ENCODE data around the gene ANO3.
"Not testable (repeated sequence)": the region's sequence is repeated elsewhere in the genome, so short reads cannot be mapped to it uniquely, and the experiment has no call there.

The ANO3 gene

GRCh38 chr11:26331911-26332571 is at the start of gene ANO3:
TSS of gene ANO3 (plus strand) at chr11:26332130. CDS start at chr11:26332276, 146 bp downstream.
- DNase-seq = peak; percentile 93

GRCh38 chr11:26283852-26284408 is 48.0 kb upstream of the ANO3 start:
- DNase-seq = no peak

- DNase-seq = no peak
These were observed 46.3 kb upstream of the ANO3 start for GRCh38 chr11:26285608-26286007.

- peak; percentile 15 for DNase-seq
These were observed 45.4 kb upstream of the ANO3 start for GRCh38 chr11:26286472-26287066.

GRCh38 chr11:26287067-26287518 is 44.8 kb upstream of the ANO3 start:
- DNase-seq = no peak

GRCh38 chr11:26297189-26297975 is 34.5 kb upstream of the ANO3 start:
- no peak for DNase-seq

GRCh38 chr11:26316372-26316771 is 15.6 kb upstream of the ANO3 start:
- not testable (repeated sequence) for DNase-seq

GRCh38 chr11:26319906-26320305 is 12.0 kb upstream of the ANO3 start:
- no peak for DNase-seq

- no peak for DNase-seq
These were observed 10.4 kb upstream of the ANO3 start for GRCh38 chr11:26321516-26321915.

GRCh38 chr11:26322335-26323067 is 9.4 kb upstream of the ANO3 start:
- DNase-seq = no peak

GRCh38 chr11:26323837-26324236 is 8.1 kb upstream of the ANO3 start:
- no peak for DNase-seq

GRCh38 chr11:26324270-26324669 is 7.7 kb upstream of the ANO3 start:
- DNase-seq = no peak

- DNase-seq = no peak
These were observed 5.0 kb upstream of the ANO3 start for GRCh38 chr11:26326793-26327400.

- no peak for DNase-seq
These were observed 2.7 kb upstream of the ANO3 start for GRCh38 chr11:26329206-26329605.

- DNase-seq = no peak
These were observed 1.7 kb upstream of the ANO3 start for GRCh38 chr11:26330262-26330661.

- DNase-seq = no peak
These were observed 614 bp downstream of the ANO3 start for GRCh38 chr11:26332572-26332915.

- no peak for DNase-seq
These were observed 2.0 kb downstream of the ANO3 start for GRCh38 chr11:26333906-26334305.

- DNase-seq = no peak
These were observed 4.0 kb downstream of the ANO3 start for GRCh38 chr11:26335903-26336302.

GRCh38 chr11:26344647-26345046 is 12.7 kb downstream of the ANO3 start:
- DNase-seq = no peak

- DNase-seq = no peak
These were observed 16.8 kb downstream of the ANO3 start for GRCh38 chr11:26348776-26349175.

- no peak for DNase-seq
These were observed 18.1 kb downstream of the ANO3 start for GRCh38 chr11:26350002-26350401.

GRCh38 chr11:26353010-26353409 is 21.1 kb downstream of the ANO3 start:
- no peak for DNase-seq

- no peak for DNase-seq
These were observed 27.1 kb downstream of the ANO3 start for GRCh38 chr11:26359055-26359454.

All from femur (tissue), 1 donor.